Measurements from ENCODE around the gene DSCAML1.

DSCAML1 gene

DNA sequence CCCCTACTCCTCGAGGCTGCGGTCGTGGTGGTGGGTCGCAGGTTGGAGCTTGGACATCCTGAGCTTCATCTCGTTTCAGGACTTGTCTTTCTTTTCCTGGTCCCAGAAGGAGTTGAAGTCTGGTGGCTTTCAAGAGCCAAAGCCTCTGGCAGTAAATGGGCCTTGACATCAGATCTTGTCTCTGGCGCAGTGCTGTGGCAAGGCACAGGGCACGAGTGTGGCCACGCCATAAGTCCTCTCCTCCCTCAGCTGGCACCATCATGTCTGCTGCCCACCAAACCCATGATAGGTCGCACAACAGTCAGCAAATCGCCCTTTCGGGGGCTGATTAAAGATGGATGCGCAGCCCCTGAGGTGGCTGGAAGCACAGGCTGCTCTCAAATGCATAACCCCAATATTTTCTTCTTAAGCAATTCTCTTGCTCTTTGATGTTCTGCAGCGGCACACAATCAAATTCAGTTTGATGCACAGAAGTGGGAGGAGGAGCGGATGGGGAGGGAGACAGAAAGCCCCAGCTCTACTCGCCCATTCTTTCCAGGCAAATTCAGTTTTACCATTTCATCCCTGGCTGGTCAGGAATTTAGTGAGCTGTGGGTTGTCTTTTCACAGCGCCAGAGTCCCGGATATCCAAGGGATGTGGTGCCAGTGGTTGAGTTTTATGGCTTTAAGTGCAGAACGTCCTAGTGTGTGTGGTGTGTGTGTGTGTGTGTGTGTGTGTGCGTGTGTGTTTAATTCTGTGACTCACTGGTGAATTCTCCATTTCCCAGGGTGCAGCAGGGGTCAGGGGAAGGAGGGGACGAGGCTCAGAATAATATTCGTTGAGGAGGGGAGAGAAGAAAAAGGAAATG is 162.0 kb downstream of the DSCAML1 start:
- ATAC-seq: no peak
- no peak for TF ChIP-seq PPARA (CRISPR knock-in tag; IDR thresholded peaks at IDR 0.05; ENCODE audit: borderline replicate concordance)
- no peak for TF ChIP-seq ZNF565 (CRISPR knock-in tag; conservative IDR thresholded peaks at IDR 0.05; ENCODE audit: low read depth)
- TF ChIP-seq ISL1 (CRISPR knock-in tag; IDR thresholded peaks at IDR 0.05): no peak
- TF ChIP-seq ARNTL (CRISPR knock-in tag; IDR thresholded peaks at IDR 0.05; ENCODE audit: borderline replicate concordance, low read depth): no peak
- no peak for TF ChIP-seq OSR1 (CRISPR knock-in tag; IDR thresholded peaks at IDR 0.05)
- no peak for TF ChIP-seq GLIS3 (CRISPR knock-in tag; IDR thresholded peaks at IDR 0.05)
- TF ChIP-seq SNAI2 (CRISPR knock-in tag; IDR thresholded peaks at IDR 0.05): no peak
- TF ChIP-seq, protein P1, sequence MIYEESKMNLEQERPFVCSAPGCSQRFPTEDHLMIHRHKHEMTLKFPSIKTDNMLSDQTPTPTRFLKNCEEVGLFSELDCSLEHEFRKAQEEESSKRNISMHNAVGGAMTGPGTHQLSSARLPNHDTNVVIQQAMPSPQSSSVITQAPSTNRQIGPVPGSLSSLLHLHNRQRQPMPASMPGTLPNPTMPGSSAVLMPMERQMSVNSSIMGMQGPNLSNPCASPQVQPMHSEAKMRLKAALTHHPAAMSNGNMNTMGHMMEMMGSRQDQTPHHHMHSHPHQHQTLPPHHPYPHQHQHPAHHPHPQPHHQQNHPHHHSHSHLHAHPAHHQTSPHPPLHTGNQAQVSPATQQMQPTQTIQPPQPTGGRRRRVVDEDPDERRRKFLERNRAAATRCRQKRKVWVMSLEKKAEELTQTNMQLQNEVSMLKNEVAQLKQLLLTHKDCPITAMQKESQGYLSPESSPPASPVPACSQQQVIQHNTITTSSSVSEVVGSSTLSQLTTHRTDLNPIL (CRISPR knock-in tag; IDR thresholded peaks at IDR 0.05; ENCODE audit: low read depth): no peak
- TF ChIP-seq, protein P2, sequence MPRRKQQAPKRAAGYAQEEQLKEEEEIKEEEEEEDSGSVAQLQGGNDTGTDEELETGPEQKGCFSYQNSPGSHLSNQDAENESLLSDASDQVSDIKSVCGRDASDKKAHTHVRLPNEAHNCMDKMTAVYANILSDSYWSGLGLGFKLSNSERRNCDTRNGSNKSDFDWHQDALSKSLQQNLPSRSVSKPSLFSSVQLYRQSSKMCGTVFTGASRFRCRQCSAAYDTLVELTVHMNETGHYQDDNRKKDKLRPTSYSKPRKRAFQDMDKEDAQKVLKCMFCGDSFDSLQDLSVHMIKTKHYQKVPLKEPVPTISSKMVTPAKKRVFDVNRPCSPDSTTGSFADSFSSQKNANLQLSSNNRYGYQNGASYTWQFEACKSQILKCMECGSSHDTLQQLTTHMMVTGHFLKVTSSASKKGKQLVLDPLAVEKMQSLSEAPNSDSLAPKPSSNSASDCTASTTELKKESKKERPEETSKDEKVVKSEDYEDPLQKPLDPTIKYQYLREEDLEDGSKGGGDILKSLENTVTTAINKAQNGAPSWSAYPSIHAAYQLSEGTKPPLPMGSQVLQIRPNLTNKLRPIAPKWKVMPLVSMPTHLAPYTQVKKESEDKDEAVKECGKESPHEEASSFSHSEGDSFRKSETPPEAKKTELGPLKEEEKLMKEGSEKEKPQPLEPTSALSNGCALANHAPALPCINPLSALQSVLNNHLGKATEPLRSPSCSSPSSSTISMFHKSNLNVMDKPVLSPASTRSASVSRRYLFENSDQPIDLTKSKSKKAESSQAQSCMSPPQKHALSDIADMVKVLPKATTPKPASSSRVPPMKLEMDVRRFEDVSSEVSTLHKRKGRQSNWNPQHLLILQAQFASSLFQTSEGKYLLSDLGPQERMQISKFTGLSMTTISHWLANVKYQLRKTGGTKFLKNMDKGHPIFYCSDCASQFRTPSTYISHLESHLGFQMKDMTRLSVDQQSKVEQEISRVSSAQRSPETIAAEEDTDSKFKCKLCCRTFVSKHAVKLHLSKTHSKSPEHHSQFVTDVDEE (CRISPR knock-in tag; IDR thresholded peaks at IDR 0.05): no peak
- TF ChIP-seq, protein P3, sequence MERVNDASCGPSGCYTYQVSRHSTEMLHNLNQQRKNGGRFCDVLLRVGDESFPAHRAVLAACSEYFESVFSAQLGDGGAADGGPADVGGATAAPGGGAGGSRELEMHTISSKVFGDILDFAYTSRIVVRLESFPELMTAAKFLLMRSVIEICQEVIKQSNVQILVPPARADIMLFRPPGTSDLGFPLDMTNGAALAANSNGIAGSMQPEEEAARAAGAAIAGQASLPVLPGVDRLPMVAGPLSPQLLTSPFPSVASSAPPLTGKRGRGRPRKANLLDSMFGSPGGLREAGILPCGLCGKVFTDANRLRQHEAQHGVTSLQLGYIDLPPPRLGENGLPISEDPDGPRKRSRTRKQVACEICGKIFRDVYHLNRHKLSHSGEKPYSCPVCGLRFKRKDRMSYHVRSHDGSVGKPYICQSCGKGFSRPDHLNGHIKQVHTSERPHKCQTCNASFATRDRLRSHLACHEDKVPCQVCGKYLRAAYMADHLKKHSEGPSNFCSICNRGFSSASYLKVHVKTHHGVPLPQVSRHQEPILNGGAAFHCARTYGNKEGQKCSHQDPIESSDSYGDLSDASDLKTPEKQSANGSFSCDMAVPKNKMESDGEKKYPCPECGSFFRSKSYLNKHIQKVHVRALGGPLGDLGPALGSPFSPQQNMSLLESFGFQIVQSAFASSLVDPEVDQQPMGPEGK (CRISPR knock-in tag; IDR thresholded peaks at IDR 0.05; ENCODE audit: borderline replicate concordance): no peak
- no peak for TF ChIP-seq ZFP30 (CRISPR knock-in tag; IDR thresholded peaks at IDR 0.05)
- no peak for TF ChIP-seq CSDC2 (CRISPR knock-in tag; IDR thresholded peaks at IDR 0.05)
- TF ChIP-seq, protein P4, sequence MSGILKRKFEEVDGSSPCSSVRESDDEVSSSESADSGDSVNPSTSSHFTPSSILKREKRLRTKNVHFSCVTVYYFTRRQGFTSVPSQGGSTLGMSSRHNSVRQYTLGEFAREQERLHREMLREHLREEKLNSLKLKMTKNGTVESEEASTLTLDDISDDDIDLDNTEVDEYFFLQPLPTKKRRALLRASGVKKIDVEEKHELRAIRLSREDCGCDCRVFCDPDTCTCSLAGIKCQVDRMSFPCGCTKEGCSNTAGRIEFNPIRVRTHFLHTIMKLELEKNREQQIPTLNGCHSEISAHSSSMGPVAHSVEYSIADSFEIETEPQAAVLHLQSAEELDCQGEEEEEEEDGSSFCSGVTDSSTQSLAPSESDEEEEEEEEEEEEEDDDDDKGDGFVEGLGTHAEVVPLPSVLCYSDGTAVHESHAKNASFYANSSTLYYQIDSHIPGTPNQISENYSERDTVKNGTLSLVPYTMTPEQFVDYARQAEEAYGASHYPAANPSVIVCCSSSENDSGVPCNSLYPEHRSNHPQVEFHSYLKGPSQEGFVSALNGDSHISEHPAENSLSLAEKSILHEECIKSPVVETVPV (CRISPR knock-in tag; IDR thresholded peaks at IDR 0.05): no peak

DNA sequence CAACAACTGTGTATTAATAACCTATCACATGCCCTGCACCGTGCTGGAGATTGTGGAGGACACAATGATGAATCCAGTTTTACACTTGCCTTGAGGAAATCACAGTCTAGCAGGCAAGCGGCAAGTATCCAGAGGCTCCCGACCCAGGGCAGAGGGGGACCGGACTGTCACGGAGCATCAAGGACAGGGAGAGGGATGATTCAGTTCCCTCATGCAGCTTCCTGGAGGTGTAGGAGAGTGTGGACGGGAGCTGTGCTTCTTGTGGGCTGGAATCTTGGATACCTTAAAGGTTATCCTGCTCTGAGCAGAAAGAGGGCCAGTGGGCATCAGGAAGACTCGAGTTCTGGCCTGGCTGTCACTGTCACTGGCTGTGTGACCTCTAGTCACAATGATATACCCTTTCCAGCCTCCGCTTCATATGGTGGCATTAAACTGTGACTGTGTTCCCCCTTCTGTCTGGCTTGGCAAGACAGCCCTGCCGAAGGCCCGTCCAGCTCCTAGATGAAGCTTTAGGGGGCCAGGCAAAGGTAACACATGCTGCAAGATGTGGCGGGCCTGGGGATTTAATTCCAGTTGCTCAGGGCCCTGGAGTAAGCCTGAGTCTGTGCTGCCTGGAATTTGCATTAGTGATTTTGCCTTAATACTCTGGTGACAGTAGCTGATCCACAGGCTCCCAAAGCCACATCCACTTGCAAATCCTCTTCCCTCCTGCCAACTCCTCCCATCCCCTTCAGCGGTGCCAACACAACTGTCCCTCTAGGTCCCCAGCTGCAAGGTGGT is 162.8 kb downstream of the DSCAML1 start:
- no peak for TF ChIP-seq OSR1 (CRISPR knock-in tag; IDR thresholded peaks at IDR 0.05)
- no peak for TF ChIP-seq GLIS3 (CRISPR knock-in tag; IDR thresholded peaks at IDR 0.05)
- no peak for TF ChIP-seq PPARA (CRISPR knock-in tag; IDR thresholded peaks at IDR 0.05; ENCODE audit: borderline replicate concordance)
- TF ChIP-seq ESRRG (CRISPR knock-in tag; IDR thresholded peaks at IDR 0.05): no peak
- TF ChIP-seq ZNF8 (CRISPR knock-in tag; IDR thresholded peaks at IDR 0.05): no peak
- no peak for ATAC-seq

DNA sequence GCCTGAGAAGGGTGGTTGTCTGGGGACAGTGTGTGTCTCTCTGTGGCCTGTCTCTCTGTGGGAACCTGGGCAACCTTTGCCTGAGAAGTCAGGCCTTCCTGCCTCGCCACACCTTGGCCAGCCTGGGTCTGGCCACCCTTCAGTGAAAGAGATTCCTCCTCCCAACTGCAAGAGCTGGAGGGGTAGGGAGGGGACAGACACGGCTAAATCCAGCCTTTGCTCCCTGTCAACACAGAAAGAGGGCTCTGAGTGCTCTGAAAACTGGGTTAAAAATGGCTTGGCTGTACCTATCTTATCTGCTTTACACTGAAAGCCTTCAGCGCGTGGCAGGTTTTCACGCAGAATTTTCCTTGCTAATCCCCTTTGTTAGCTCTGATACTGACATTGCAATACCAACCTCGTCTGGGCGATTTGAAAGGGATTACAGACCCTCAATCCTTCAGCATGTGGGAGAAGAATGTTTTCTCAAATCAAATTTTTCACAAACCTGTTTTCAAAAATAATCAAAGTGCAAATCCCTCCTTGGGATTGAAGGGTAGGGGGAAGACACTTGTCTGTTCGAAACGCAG is 163.7 kb downstream of the DSCAML1 start:
- TF ChIP-seq TOX (CRISPR knock-in tag; IDR thresholded peaks at IDR 0.05; ENCODE audit: borderline replicate concordance) (no peak), ESRRG (CRISPR knock-in tag; IDR thresholded peaks at IDR 0.05) (no peak), GLIS3 (CRISPR knock-in tag; IDR thresholded peaks at IDR 0.05) (no peak), TCF4 (CRISPR knock-in tag; IDR thresholded peaks at IDR 0.05; ENCODE audit: borderline replicate concordance) (no peak), ZNF70 (CRISPR knock-in tag; IDR thresholded peaks at IDR 0.05) (no peak), OSR1 (CRISPR knock-in tag; IDR thresholded peaks at IDR 0.05) (no peak), SNAI2 (CRISPR knock-in tag; IDR thresholded peaks at IDR 0.05) (no peak)
- TF ChIP-seq, protein P2 (CRISPR knock-in tag; IDR thresholded peaks at IDR 0.05): no peak
- TF ChIP-seq, protein P4 (CRISPR knock-in tag; IDR thresholded peaks at IDR 0.05): no peak
- TF ChIP-seq, protein P3 (CRISPR knock-in tag; IDR thresholded peaks at IDR 0.05; ENCODE audit: borderline replicate concordance): no peak
- ATAC-seq: no peak

Data from SK-N-SH treated with all-trans-retinoic acid at 6 μM for 48 hours (cell line).